ENCODE results near the gene SNAPC4.
"Not testable (repeated sequence)": the region's sequence is repeated elsewhere in the genome, so short reads cannot be mapped to it uniquely, and the experiment has no call there.

DNA sequence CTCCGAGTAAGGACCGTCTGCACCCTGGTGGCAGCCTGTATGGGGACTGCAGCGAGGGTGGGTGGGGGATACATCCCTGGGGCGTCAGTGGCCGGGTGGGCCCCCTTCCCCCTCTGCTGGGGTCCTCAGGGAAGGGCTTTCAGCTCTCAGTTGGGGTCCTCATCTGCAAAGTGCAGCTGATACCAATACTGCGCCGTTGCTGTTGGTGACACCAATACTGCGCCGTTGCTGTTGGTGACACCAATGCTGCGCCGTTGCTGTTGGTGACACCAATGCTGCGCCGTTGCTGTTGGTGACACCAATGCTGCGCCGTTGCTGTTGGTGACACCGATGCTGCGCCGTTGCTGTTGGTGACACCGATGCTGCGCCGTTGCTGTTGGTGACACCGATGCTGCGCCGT, 48.1 kb downstream of the SNAPC4 start:
- TF ChIP-seq POLR2A, POLR2AphosphoS5, SPI1 (IDR thresholded peaks at IDR 0.05; ENCODE audit: low read depth, low read length): not testable (repeated sequence)

All from GM12891 (cell line).